H1 (cell line): ENCODE data around the gene ANKRD27.

Source experiments
- ATF3 ChIP-seq: IDR thresholded peaks from 2 replicates; pipeline ENCODE4 v1.6.1; 2011; ENCODE audit warnings: low read depth, mild to moderate bottlenecking, low read length; ENCODE audit not compliant: insufficient read depth
- CEBPB ChIP-seq: IDR thresholded peaks from 2 replicates; pipeline ENCODE4 v1.6.1; 2012; ENCODE audit warnings: low read depth, low read length
- EGR1 ChIP-seq: IDR thresholded peaks from 2 replicates; pipeline ENCODE4 v1.6.1; 2011; ENCODE audit warnings: low read depth, low read length, borderline replicate concordance
- EZH2 ChIP-seq: fragments of 200-600 bp; sonication (generic); IDR thresholded peaks from 2 replicates; pipeline ENCODE4 v1.7.1; 2012; ENCODE audit warnings: low read depth, mild to moderate bottlenecking, moderate library complexity, low read length, inconsistent platforms; ENCODE audit not compliant: severe bottlenecking
- HDAC6 ChIP-seq: IDR thresholded peaks from one replicate; pipeline ENCODE4 v1.7.1; 2012; ENCODE audit warnings: low read depth, mild to moderate bottlenecking, inconsistent platforms, low read length, moderate library complexity
- JUN ChIP-seq: IDR thresholded peaks from 2 replicates; pipeline ENCODE4 v1.6.1; 2011; ENCODE audit warnings: low read depth, mild to moderate bottlenecking, improper control_type of control experiment, low read length
- JUND ChIP-seq: IDR thresholded peaks from 2 replicates; pipeline ENCODE4 v1.6.1; 2011; ENCODE audit warnings: mild to moderate bottlenecking, improper control_type of control experiment, low read length
- MAFK ChIP-seq: IDR thresholded peaks from 2 replicates; pipeline ENCODE4 v1.6.1; 2012; ENCODE audit warnings: low read depth, mild to moderate bottlenecking, improper control_type of control experiment, low read length
- POLR2A ChIP-seq, 2 experiments: IDR thresholded peaks; 1 replicate in 1 of 2; 2 replicates in 1 of 2; pipeline ENCODE4 v1.6.1; 2011; ENCODE audit warnings: low read depth in 2 of 2, low read length in 2 of 2, mild to moderate bottlenecking in 2 of 2; ENCODE audit errors: control extremely low read depth in 1 of 2
- POLR2AphosphoS5 ChIP-seq: IDR thresholded peaks from 2 replicates; pipeline ENCODE4 v1.6.1; 2011; ENCODE audit warnings: low read depth, low read length
- RFX5 ChIP-seq: IDR thresholded peaks from 2 replicates; pipeline ENCODE4 v1.6.1; 2011; ENCODE audit warnings: low read depth, low read length, improper control_type of control experiment, borderline replicate concordance
- SRF ChIP-seq: IDR thresholded peaks from 2 replicates; pipeline ENCODE4 v1.6.1; 2011; ENCODE audit warnings: mild to moderate bottlenecking, low read depth, low read length, moderate library complexity
- TF ChIP-seq, protein P1 (sequence below): IDR thresholded peaks from 2 replicates; pipeline ENCODE4 v1.6.1; 2012; ENCODE audit warnings: inconsistent platforms
- TF ChIP-seq, protein P2 (sequence below), 3 experiments: IDR thresholded peaks; 1 replicate in 2 of 3; 2 replicates in 1 of 3; pipeline versions ENCODE4 v1.5.1 to v1.6.1; 2011; ENCODE audit warnings: low read length in 3 of 3, mild to moderate bottlenecking in 3 of 3, inconsistent platforms in 2 of 3, low read depth in 1 of 3, moderate library complexity in 1 of 3; ENCODE audit not compliant: insufficient read depth in 1 of 3; ENCODE audit errors: control extremely low read depth in 1 of 3

DNA sequence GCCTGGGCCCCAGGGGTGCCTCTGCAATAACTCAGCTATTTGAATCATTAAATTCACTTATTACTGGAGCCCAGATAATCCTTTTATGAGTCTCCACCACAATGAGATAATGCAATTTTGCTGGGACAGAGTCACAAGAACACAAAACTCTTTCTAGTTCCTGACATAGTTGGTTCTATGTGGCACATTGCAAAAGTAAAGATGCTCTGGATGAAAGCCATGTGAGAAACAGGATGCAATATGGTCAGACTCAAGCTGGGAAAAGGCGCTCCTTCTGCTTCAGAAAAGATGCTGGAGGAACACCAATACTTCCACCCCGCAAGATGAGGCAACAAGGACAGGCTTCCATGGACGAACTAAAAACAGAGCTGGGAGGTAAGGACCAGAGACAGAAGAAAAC lies 5.7 kb downstream of the ANKRD27 start:
- TF ChIP-seq POLR2A (IDR thresholded peaks at IDR 0.05; ENCODE audit: control extremely low read depth in 1 of 2, low read depth in 2 of 2, low read length in 2 of 2) (no peak), RFX5 (no peak), ATF3 (no peak), POLR2AphosphoS5 (no peak), EZH2 (no peak), MAFK (no peak), JUND (no peak), EGR1 (no peak), JUN (no peak), CEBPB (no peak), SRF (no peak), HDAC6 (no peak)
- TF ChIP-seq, protein P1, sequence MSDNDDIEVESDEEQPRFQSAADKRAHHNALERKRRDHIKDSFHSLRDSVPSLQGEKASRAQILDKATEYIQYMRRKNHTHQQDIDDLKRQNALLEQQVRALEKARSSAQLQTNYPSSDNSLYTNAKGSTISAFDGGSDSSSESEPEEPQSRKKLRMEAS: no peak
- TF ChIP-seq, protein P2, sequence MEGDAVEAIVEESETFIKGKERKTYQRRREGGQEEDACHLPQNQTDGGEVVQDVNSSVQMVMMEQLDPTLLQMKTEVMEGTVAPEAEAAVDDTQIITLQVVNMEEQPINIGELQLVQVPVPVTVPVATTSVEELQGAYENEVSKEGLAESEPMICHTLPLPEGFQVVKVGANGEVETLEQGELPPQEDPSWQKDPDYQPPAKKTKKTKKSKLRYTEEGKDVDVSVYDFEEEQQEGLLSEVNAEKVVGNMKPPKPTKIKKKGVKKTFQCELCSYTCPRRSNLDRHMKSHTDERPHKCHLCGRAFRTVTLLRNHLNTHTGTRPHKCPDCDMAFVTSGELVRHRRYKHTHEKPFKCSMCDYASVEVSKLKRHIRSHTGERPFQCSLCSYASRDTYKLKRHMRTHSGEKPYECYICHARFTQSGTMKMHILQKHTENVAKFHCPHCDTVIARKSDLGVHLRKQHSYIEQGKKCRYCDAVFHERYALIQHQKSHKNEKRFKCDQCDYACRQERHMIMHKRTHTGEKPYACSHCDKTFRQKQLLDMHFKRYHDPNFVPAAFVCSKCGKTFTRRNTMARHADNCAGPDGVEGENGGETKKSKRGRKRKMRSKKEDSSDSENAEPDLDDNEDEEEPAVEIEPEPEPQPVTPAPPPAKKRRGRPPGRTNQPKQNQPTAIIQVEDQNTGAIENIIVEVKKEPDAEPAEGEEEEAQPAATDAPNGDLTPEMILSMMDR (IDR thresholded peaks at IDR 0.05; ENCODE audit: control extremely low read depth in 1 of 3, insufficient read depth in 1 of 3, low read depth in 1 of 3, low read length in 3 of 3): no peak
